GM18517 (cell line): ENCODE measurements around the gene MYO18B.

Experiments used
- ATAC-seq: cut with Tn5 transposase; IDR thresholded peaks from one replicate; pipeline ENCODE4 v1.9.1; 2021; ENCODE audit warnings: mild to moderate bottlenecking, moderate library complexity; ENCODE audit not compliant: unreplicated experiment

Gene MYO18B

GRCh38 chr22:25711491-25711890, 30.5 kb upstream of the MYO18B start:
- ATAC-seq, result no peak

- no peak for ATAC-seq
These were observed 29.2 kb upstream of the MYO18B start for GRCh38 chr22:25712661-25713400.

- ATAC-seq, result no peak
These were observed 27.9 kb upstream of the MYO18B start for GRCh38 chr22:25714070-25714469.

- no peak for ATAC-seq
These were observed 27.2 kb upstream of the MYO18B start for GRCh38 chr22:25714739-25715138.

- no peak for ATAC-seq
These were observed 25.4 kb upstream of the MYO18B start for GRCh38 chr22:25716637-25717036.

GRCh38 chr22:25718135-25718840, 23.7 kb upstream of the MYO18B start:
- ATAC-seq, result no peak

- ATAC-seq, result no peak
These were observed 19.8 kb upstream of the MYO18B start for GRCh38 chr22:25722223-25722622.

- ATAC-seq, result no peak
These were observed 19.4 kb upstream of the MYO18B start for GRCh38 chr22:25722626-25723025.

GRCh38 chr22:25726241-25726640, 15.7 kb upstream of the MYO18B start:
- ATAC-seq, result no peak

- no peak for ATAC-seq
These were observed 13.9 kb upstream of the MYO18B start for GRCh38 chr22:25728071-25728470.

GRCh38 chr22:25729016-25729995, 12.7 kb upstream of the MYO18B start:
- ATAC-seq, result no peak

GRCh38 chr22:25735650-25736049, 6.3 kb upstream of the MYO18B start:
- no peak for ATAC-seq

GRCh38 chr22:25736378-25737011, 5.5 kb upstream of the MYO18B start:
- ATAC-seq, result no peak

GRCh38 chr22:25739659-25740344, 2.2 kb upstream of the MYO18B start:
- no peak for ATAC-seq

- ATAC-seq, result no peak
These were observed 1.1 kb downstream of the MYO18B start for GRCh38 chr22:25742918-25743708.

- ATAC-seq, result no peak
These were observed 2.7 kb downstream of the MYO18B start for GRCh38 chr22:25744694-25745093.

GRCh38 chr22:25745341-25746011, 3.5 kb downstream of the MYO18B start:
- no peak for ATAC-seq

GRCh38 chr22:25746012-25746373, 4.0 kb downstream of the MYO18B start:
- no peak for ATAC-seq
